ENCODE measurements around the gene RAB3IL1.
"Not testable (repeated sequence)": the region's sequence is repeated elsewhere in the genome, so short reads cannot be mapped to it uniquely, and the experiment has no call there.

Gene RAB3IL1

DNA sequence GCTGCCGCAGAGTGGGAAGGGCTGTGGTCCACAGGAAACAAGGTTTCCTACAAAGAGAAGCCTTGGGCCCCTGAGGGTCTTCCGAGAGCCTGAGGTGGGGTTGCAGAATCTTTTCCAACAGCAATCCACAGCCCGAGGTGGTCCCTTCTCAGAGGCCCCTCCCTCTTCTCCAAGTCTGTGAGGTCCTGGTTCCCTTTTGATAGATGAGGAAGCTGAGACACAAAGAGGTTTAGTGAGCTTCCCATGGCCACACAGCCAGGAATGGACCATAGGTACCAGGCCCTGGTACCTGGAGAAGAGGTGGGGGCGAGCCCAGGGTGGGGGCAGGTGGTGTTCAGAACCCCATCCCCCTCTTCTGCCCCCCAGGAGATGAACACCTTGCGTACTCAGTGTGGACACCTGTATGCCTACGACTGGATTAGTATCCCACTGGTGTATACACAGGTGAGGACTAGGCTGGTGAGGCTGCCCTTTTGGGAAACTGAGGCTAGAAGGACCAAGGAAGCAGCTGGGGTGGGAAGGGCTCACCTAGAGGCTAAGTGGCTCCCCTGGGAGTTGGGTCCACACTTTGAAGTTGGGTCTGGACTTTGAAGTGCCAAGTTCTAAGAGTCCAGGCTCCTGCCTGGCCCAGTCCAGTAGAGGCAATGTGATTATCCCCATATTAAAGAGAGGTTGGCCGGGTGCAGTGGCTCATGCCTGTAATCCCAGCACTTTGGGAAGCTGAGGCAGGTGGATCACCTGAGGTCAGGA lies 39.8 kb upstream of the RAB3IL1 start:
- Histone ChIP-seq H2AFZ (ENCODE audit: low read depth, low read length) (no peak overlapping the region), H3K4me3 (ENCODE audit: low read length) (no peak overlapping the region), H3K9me3 (ENCODE audit: low read length) (no peaks in the 10 kb centered on the region), H3K36me3 (ENCODE audit: insufficient read depth, low read length) (no peaks in the 10 kb centered on the region), H3K4me1 (ENCODE audit: insufficient read depth, low read length) (no peaks in the 10 kb centered on the region), H3K27me3 (ENCODE audit: insufficient read depth, low read length) (no peaks in the 10 kb centered on the region)

DNA sequence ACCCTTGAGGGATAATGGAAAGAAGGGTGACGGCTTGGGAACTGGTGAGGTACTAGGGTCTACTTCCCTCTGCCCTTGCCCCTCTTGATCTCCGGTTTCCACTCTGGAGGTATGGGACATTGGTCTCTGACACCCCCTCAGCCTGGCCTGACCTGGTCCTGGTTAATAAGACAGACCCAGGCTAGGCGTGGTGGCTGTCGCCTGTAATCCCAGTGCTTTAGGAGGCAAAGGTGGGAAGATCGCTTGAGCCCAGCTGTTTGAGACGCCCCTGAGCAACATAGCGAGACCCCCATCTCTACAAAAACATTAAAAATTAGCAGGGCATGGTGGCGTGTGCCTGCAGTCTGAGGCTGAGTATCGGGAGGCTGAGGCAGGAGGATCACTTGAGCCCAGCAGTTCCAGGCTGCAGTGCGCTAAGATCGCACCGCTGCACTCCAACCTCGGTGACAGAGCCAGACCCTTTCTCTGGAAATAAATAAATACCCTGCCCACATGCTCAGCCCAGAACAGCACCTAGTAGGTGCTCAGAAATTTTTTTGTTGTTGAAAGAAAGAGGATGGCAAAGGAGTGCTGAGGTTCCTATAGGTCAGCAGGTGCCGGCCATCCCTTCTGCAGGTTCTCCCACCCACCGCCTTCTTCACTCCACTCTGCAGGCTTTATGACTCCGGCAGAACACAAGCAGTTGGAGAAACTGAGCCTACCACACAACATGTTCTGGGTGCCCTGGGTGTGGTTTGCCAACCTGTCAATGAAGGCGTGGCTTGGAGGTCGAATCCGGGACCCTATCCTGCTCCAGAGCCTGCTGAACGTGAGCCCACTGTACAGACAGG lies 39.0 kb upstream of the RAB3IL1 start:
- Histone ChIP-seq H3K36me3 (ENCODE audit: insufficient read depth, low read length) (no peaks in the 10 kb centered on the region), H3K4me1 (ENCODE audit: insufficient read depth, low read length) (no peaks in the 10 kb centered on the region), H3K27me3 (ENCODE audit: insufficient read depth, low read length) (no peaks in the 10 kb centered on the region), H2AFZ (ENCODE audit: low read depth, low read length) (no peak overlapping the region), H3K9me3 (ENCODE audit: low read length) (no peaks in the 10 kb centered on the region), H3K4me3 (ENCODE audit: low read length) (no peak overlapping the region)

DNA sequence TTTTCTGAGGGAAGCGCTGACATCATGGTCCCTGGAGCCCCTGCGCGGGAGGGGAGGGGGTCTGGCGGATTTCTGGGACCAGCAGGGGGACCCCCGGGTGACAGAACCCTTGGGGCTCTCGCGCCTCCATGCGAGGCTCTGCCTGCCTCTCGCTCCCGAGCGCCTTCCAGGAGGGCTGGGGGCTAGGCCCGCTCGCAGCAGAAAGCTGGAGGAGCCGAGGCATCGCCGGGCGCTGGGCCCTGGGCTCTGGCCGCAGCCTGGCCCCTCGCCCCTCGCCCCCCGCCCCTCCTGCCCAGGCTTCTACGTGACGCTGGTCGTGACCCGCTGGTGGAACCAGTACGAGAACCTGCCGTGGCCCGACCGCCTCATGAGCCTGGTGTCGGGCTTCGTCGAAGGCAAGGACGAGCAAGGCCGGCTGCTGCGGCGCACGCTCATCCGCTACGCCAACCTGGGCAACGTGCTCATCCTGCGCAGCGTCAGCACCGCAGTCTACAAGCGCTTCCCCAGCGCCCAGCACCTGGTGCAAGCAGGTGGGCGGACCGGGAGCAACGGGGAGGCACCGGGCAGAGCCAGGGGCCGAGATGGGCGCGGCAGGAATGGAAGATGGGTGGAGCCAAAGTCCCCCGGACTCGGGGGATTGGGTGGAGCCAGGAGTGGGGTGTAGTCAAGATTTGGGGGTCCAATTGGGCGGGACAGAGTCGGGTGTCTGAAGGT lies 38.2 kb upstream of the RAB3IL1 start:
- no peaks in the 10 kb centered on the region for H3K36me3 ChIP-seq (ENCODE audit: insufficient read depth, low read length)
- H2AFZ ChIP-seq (ENCODE audit: low read depth, low read length), result no peak overlapping the region
- H3K27me3 ChIP-seq (ENCODE audit: insufficient read depth, low read length), result no peaks in the 10 kb centered on the region
- no peak overlapping the region for H3K4me3 ChIP-seq (ENCODE audit: low read length)
- no peaks in the 10 kb centered on the region for H3K9me3 ChIP-seq (ENCODE audit: low read length)
- H3K4me1 ChIP-seq (ENCODE audit: insufficient read depth, low read length), result no peaks in the 10 kb centered on the region

DNA sequence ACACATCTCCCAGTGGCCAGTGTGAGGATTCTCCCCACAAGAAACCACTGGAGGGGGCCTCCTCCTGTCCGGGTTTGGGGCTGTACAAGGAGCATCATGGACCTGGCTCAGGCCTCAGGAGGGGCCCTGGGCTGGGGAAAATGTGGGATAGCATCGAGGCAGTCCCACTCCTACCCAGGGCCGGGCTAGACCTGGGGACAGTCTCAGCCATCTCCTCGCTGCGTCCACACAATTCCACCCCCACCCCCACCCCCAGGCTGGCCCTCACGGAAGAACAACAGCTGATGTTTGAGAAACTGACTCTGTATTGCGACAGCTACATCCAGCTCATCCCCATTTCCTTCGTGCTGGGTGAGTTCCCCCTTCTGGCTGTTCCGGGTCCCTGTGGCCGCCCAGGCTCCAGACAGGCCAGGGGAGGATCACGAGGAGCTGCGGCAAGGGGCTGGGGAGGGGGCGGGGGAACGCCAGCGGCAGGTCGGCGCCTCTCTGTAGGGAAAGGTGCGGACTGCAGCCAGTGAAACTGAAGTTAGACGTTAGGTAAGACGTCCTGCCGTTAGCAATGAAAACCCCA lies 37.6 kb upstream of the RAB3IL1 start:
- no peaks in the 10 kb centered on the region for H3K27me3 ChIP-seq (ENCODE audit: insufficient read depth, low read length)
- no peaks in the 10 kb centered on the region for H3K9me3 ChIP-seq (ENCODE audit: low read length)
- no peak overlapping the region for H3K4me3 ChIP-seq (ENCODE audit: low read length)
- H3K36me3 ChIP-seq (ENCODE audit: insufficient read depth, low read length), result no peaks in the 10 kb centered on the region
- no peaks in the 10 kb centered on the region for H3K4me1 ChIP-seq (ENCODE audit: insufficient read depth, low read length)
- H2AFZ ChIP-seq (ENCODE audit: low read depth, low read length), result no peak overlapping the region

DNA sequence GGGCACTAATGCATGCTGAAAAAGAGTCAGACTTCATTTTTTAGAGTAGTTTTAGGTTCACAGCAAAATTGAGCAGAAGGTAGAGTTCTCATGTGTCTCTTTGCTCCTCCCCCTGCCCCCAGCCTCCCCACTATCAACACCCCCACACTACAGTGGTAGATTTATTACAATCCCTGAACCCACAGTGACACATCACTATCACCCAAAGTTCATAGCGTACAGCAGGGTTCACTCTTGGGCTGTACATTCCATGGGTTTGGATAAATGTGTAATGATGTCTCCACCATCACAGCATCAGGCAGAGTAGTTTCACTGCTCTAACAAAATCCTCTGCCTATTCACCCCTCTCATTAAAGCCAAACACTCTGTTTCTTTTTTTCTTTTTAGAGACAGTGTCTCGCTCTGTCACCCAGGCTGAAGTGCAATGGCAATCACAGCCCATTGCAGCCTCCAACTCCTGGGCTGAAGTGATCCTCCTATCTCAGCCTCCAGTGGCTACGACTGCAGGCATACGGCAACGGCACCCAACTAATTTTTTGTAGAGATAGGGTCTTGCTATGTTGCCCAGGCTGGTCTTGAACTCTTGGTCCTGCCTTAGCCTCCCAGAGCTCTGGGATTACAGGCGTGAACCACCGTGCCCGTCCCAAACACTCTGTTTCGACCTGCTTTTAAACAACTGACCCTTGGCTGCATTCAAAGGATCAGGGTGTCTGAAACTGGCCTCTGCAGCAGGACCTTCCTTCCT lies 36.9 kb upstream of the RAB3IL1 start:
- H2AFZ ChIP-seq (ENCODE audit: low read depth, low read length), result no peak overlapping the region
- no peak overlapping the region for H3K4me3 ChIP-seq (ENCODE audit: low read length)
- no peaks in the 10 kb centered on the region for H3K27me3 ChIP-seq (ENCODE audit: insufficient read depth, low read length)
- H3K9me3 ChIP-seq (ENCODE audit: low read length), result no peaks in the 10 kb centered on the region
- H3K36me3 ChIP-seq (ENCODE audit: insufficient read depth, low read length), result no peaks in the 10 kb centered on the region
- peaks cover 5% of the 10 kb centered on the region for H3K4me1 ChIP-seq (ENCODE audit: insufficient read depth, low read length)

DNA sequence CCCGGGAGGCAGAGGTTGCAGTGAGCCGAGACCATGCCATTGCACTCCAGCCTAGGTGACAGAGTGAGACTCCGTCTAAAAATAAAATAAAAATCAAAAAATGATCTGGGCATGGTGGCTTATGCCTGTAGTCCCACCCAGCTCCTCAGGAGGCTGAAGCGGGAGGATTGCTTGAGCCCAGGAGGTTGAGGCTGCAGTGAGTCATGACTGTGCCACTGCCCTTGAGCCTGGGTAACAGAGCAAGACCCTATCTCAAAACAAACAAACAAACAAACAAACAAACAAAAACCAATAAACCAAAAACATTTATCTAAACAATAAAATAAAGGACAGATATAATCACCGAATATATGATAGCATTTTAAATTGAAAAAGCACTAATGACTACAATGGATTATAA lies 36.3 kb upstream of the RAB3IL1 start:
- not testable (repeated sequence) for H3K4me1 ChIP-seq (ENCODE audit: insufficient read depth, low read length); H3K9me3 ChIP-seq (ENCODE audit: low read length); H3K36me3 ChIP-seq (ENCODE audit: insufficient read depth, low read length); H3K27me3 ChIP-seq (ENCODE audit: insufficient read depth, low read length); H2AFZ ChIP-seq (ENCODE audit: low read depth, low read length); H3K4me3 ChIP-seq (ENCODE audit: low read length)

DNA sequence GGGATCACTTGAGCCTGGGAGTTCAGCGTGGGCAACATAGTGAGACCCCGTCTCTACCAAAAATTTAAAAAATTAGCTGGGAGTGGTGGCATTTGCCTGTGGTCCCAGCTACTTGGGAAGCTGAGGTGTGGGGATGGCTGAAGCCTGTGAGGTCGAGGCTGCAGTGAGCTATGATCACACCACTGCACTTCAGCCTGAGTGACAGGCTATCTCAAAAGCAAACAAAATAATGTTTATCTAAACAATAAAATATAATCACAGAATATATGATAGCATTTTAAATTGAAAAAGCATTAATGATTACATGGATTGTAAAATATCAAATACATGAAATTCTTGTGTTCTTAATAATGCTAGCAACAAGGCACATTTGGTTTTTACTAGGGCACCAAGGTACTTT lies 35.5 kb upstream of the RAB3IL1 start:
- Histone ChIP-seq H3K27me3 (ENCODE audit: insufficient read depth, low read length) (no peaks in the 10 kb centered on the region), H3K36me3 (ENCODE audit: insufficient read depth, low read length) (no peaks in the 10 kb centered on the region), H3K4me1 (ENCODE audit: insufficient read depth, low read length) (peaks cover 7% of the 10 kb centered on the region), H3K9me3 (ENCODE audit: low read length) (no peaks in the 10 kb centered on the region), H2AFZ (ENCODE audit: low read depth, low read length) (no peak overlapping the region), H3K4me3 (ENCODE audit: low read length) (no peak overlapping the region)

DNA sequence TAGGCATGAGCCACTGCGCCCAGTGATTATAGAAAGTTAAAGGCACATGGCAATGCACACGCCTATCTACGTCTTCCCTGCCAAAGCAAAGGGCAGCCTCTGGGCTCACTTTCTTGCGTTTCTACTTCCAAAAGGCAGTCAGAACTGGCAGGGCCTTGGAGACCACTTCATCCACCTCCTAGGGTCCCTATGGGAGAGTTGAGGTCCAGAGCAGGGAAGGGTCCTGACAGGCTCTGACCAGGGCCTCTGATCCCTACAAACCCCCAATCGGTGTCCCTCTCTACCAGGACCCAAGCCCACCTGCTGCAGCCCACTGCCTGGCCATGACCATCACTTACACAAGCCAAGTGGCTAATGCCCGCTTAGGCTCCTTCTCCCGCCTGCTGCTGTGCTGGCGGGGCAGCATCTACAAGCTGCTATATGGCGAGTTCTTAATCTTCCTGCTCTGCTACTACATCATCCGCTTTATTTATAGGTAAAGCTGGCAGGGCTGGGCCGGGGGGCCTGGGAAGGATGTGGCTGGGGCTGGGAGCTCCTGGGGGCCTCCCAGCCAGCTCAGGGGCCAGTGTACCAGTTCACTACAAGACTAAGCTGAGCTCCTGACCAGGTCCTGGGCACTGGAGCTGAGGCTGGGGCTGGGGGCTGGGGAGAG lies 34.2 kb upstream of the RAB3IL1 start:
- H3K4me1 ChIP-seq (ENCODE audit: insufficient read depth, low read length), result peaks cover 7% of the 10 kb centered on the region

DNA sequence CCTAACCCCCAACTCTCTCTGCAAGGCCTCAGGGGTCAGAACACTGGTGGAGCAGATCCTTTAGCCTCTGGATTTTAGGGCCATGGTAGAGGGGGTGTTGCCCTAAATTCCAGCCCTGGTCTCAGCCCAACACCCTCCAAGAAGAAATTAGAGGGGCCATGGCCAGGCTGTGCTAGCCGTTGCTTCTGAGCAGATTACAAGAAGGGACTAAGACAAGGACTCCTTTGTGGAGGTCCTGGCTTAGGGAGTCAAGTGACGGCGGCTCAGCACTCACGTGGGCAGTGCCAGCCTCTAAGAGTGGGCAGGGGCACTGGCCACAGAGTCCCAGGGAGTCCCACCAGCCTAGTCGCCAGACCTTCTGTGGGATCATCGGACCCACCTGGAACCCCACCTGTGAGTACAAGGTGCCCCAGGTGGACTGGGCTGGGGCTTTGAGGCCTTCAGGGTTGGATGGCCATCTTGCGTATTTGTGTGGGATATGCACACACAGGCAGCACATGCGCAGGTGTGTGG lies 32.7 kb upstream of the RAB3IL1 start, which contains the start of gene BEST1:
TSS of gene BEST1 (plus strand) at position 317 of the 513 bp plus-strand sequence. CDS start 1,456 bp downstream, outside the sequence.
- no peak within 1 kb of the TSS for H2AFZ ChIP-seq (ENCODE audit: low read depth, low read length)
- H3K4me1 ChIP-seq (ENCODE audit: insufficient read depth, low read length), result peaks cover 7% of the 10 kb centered on the region
- no peaks in the 10 kb centered on the region for H3K9me3 ChIP-seq (ENCODE audit: low read length)
- no peaks in the 10 kb centered on the region for H3K36me3 ChIP-seq (ENCODE audit: insufficient read depth, low read length)
- H3K4me3 ChIP-seq (ENCODE audit: low read length), result no peak within 1 kb of the TSS
- H3K27me3 ChIP-seq (ENCODE audit: insufficient read depth, low read length), result peaks cover 8% of the 10 kb centered on the region

More for the DNA sequence above, 34.2 kb upstream of the RAB3IL1 start:
- no peak overlapping the region for H2AFZ ChIP-seq (ENCODE audit: low read depth, low read length)
- H3K4me3 ChIP-seq (ENCODE audit: low read length), result no peak overlapping the region
- H3K36me3 ChIP-seq (ENCODE audit: insufficient read depth, low read length), result no peaks in the 10 kb centered on the region
- H3K9me3 ChIP-seq (ENCODE audit: low read length), result no peaks in the 10 kb centered on the region
- peaks cover 4% of the 10 kb centered on the region for H3K27me3 ChIP-seq (ENCODE audit: insufficient read depth, low read length)

DNA sequence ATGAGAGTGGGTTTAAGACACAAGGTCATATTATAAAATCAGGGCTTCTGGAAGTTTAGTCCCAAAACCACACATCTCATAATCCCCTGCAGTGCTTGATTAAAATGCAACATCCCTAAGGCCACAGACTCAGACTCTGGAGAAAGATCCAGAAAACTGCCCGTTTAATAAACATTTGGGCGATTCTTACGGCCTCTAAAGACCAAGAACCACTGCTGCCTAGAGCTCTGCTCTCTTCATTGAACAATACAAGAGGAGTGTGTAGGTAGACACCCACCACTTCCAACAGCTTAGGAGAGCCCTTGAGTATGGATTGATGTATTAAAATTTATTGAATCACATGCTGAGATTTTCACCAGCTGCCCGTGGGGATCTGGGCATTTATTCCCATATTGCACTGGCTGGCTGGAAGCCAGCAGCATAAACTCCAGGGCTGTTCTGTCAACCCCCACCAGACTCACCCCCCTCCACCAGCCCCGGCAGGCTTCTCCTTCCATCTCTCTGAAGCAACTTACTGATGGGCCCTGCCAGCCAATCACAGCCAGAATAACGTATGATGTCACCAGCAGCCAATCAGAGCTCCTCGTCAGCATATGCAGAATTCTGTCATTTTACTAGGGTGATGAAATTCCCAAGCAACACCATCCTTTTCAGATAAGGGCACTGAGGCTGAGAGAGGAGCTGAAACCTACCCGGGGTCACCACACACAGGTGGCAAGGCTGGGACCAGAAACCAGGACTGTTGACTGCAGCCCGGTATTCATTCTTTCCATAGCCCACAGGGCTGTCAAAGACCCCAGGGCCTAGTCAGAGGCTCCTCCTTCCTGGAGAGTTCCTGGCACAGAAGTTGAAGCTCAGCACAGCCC lies 32.0 kb upstream of the RAB3IL1 start:
- Histone ChIP-seq H3K4me3 (ENCODE audit: low read length) (no peak overlapping the region), H3K4me1 (ENCODE audit: insufficient read depth, low read length) (peaks cover 7% of the 10 kb centered on the region), H3K9me3 (ENCODE audit: low read length) (no peaks in the 10 kb centered on the region), H3K36me3 (ENCODE audit: insufficient read depth, low read length) (no peaks in the 10 kb centered on the region), H3K27me3 (ENCODE audit: insufficient read depth, low read length) (peaks cover 11% of the 10 kb centered on the region), H2AFZ (ENCODE audit: low read depth, low read length) (no peak overlapping the region)

DNA sequence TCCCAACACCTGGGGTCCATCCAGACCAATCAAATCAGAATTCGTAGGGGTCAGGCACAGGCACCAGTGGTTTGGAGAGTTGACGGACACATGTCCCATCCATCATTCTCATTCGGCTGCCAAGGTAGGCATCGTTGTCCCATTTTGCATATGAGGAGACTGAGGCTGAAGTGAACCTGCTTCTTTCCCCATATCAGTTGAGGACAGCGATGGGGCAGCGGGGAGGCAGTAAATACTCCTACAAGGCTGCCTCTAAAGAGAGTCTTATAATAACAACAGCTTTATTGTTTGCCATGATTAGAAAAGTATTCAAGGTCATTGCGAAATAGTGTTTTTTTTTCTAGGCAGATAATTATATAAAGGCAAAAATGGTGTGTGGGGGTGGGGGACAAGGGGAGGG lies 31.1 kb upstream of the RAB3IL1 start:
- Histone ChIP-seq H3K4me3 (ENCODE audit: low read length) (no peak overlapping the region), H3K4me1 (ENCODE audit: insufficient read depth, low read length) (peaks cover 7% of the 10 kb centered on the region), H2AFZ (ENCODE audit: low read depth, low read length) (no peak overlapping the region), H3K9me3 (ENCODE audit: low read length) (no peaks in the 10 kb centered on the region), H3K36me3 (ENCODE audit: insufficient read depth, low read length) (no peaks in the 10 kb centered on the region), H3K27me3 (ENCODE audit: insufficient read depth, low read length) (peaks cover 14% of the 10 kb centered on the region)

Measured in neuron (in vitro differentiated cells).